ENCODE results near the gene ELOVL3.

Gene ELOVL3

GRCh38 chr10:102242118-102242485 lies 16.0 kb downstream of the ELOVL3 start:
- H3K4me3 ChIP-seq (ENCODE audit: insufficient read depth, low read length, poor library complexity, severe bottlenecking): no peak overlapping the region

GRCh38 chr10:102243309-102243708 lies 17.2 kb downstream of the ELOVL3 start:
- Histone ChIP-seq H3K27ac (ENCODE audit: low read depth, low read length) (no peak overlapping the region), H3F3A (ENCODE audit: insufficient read depth) (no peaks in the 10 kb centered on the region), H3K9me2 (replicated peaks; ENCODE audit: insufficient read depth, low read length) (no peaks in the 10 kb centered on the region), H3K36me3 (ENCODE audit: low read length) (no peaks in the 10 kb centered on the region), H3K27me3 (ENCODE audit: low read length) (no peaks in the 10 kb centered on the region), H3K79me2 (ENCODE audit: insufficient read depth, low read length) (peaks cover 29% of the 10 kb centered on the region), H3K4me2 (ENCODE audit: low read depth, low read length, poor library complexity, severe bottlenecking) (no peak overlapping the region), H3K9me3 (ENCODE audit: insufficient read depth, low read length) (no peaks in the 10 kb centered on the region), H3K4me3 (ENCODE audit: insufficient read depth, low read length, poor library complexity, severe bottlenecking) (no peak overlapping the region), H3K9ac (ENCODE audit: low read length) (no peak overlapping the region), H4K20me1 (ENCODE audit: low read depth, low read length) (peaks cover 13% of the 10 kb centered on the region; the same call in 1 of the 2 replicates), H2AFZ (ENCODE audit: low read depth, low read length, severe bottlenecking) (no peak overlapping the region)
- TF ChIP-seq EZH2phosphoT487 (conservative IDR thresholded peaks at IDR 0.05; ENCODE audit: low read length) (no peak), CTCF (IDR thresholded peaks at IDR 0.05; ENCODE audit: insufficient read depth, low read length, poor library complexity, severe bottlenecking) (no peak)

More at GRCh38 chr10:102242118-102242485, 16.0 kb downstream of the ELOVL3 start:
- H3K27ac ChIP-seq (ENCODE audit: low read depth, low read length): no peak overlapping the region
- H3K79me2 ChIP-seq (ENCODE audit: insufficient read depth, low read length): peaks cover 17% of the 10 kb centered on the region
- no peak for TF ChIP-seq EZH2phosphoT487 (conservative IDR thresholded peaks at IDR 0.05; ENCODE audit: low read length)
- no peak for TF ChIP-seq CTCF (IDR thresholded peaks at IDR 0.05; ENCODE audit: insufficient read depth, low read length, poor library complexity, severe bottlenecking)
- H3K4me2 ChIP-seq (ENCODE audit: low read depth, low read length, poor library complexity, severe bottlenecking): peak overlapping the region; percentile 38
- no peaks in the 10 kb centered on the region for H3K36me3 ChIP-seq (ENCODE audit: low read length)
- no peak overlapping the region for H2AFZ ChIP-seq (ENCODE audit: low read depth, low read length, severe bottlenecking)
- no peaks in the 10 kb centered on the region for H3K9me2 ChIP-seq (replicated peaks; ENCODE audit: insufficient read depth, low read length)
- H4K20me1 ChIP-seq (ENCODE audit: low read depth, low read length): peaks cover 6% of the 10 kb centered on the region; the same call in 1 of the 2 replicates
- no peaks in the 10 kb centered on the region for H3F3A ChIP-seq (ENCODE audit: insufficient read depth)
- H3K9me3 ChIP-seq (ENCODE audit: insufficient read depth, low read length): no peaks in the 10 kb centered on the region
- no peaks in the 10 kb centered on the region for H3K27me3 ChIP-seq (ENCODE audit: low read length)
- no peak overlapping the region for H3K9ac ChIP-seq (ENCODE audit: low read length)

GRCh38 chr10:102245082-102245931 lies 19.2 kb downstream of the ELOVL3 start, which contains the start of gene GBF1:
Gene GBF1, plus strand, starts transcription at chr10:102245532. Its CDS starts 13,407 bp downstream, at chr10:102258939.
- peak within 1 kb of the TSS; percentile 91 for H2AFZ ChIP-seq (ENCODE audit: low read depth, low read length, severe bottlenecking)
- no peaks in the 10 kb centered on the region for H3K9me3 ChIP-seq (ENCODE audit: insufficient read depth, low read length)
- H3K27ac ChIP-seq (ENCODE audit: low read depth, low read length): peak within 1 kb of the TSS; percentile 25; the same call in 1 of the 2 replicates
- no peaks in the 10 kb centered on the region for H3F3A ChIP-seq (ENCODE audit: insufficient read depth)
- H3K4me3 ChIP-seq (ENCODE audit: insufficient read depth, low read length, poor library complexity, severe bottlenecking): peak within 1 kb of the TSS; percentile 79
- H3K27me3 ChIP-seq (ENCODE audit: low read length): no peaks in the 10 kb centered on the region
- no peaks in the 10 kb centered on the region for H3K9me2 ChIP-seq (replicated peaks; ENCODE audit: insufficient read depth, low read length)
- TF ChIP-seq EZH2phosphoT487 (conservative IDR thresholded peaks at IDR 0.05; ENCODE audit: low read length) (no peak), CTCF (IDR thresholded peaks at IDR 0.05; ENCODE audit: insufficient read depth, low read length, poor library complexity, severe bottlenecking) (no peak)
- peaks cover 13% of the 10 kb centered on the region; the same call in 1 of the 2 replicates for H4K20me1 ChIP-seq (ENCODE audit: low read depth, low read length)
- peaks cover 49% of the 10 kb centered on the region for H3K79me2 ChIP-seq (ENCODE audit: insufficient read depth, low read length)
- peak within 1 kb of the TSS; percentile 74 for H3K9ac ChIP-seq (ENCODE audit: low read length)
- no peaks in the 10 kb centered on the region for H3K36me3 ChIP-seq (ENCODE audit: low read length)
- H3K4me2 ChIP-seq (ENCODE audit: low read depth, low read length, poor library complexity, severe bottlenecking): peak within 1 kb of the TSS; percentile 81
